AG04449 (cell line): ENCODE data around the gene TBC1D5.

Experiments used
- CTCF ChIA-PET: fragments of 350-600 bp; formaldehyde crosslinking; extraction: SDS; loops from one replicate; lab custom pipeline; 2021; ENCODE audit warnings: antibody characterized with exemption; lab: Yijun Ruan, JAX
- POLR2A ChIA-PET: fragments of 400-600, 350-600 bp; formaldehyde crosslinking; extraction: SDS; loops from one replicate; lab custom pipeline; 2020; ENCODE audit warnings: antibody characterized with exemption, inconsistent platforms; lab: Yijun Ruan, JAX
- DNase-seq: peaks from one replicate; pipeline ENCODE4 v3.0.0-alpha.2; 2010; ENCODE audit warnings: low read depth, low spot score
- H3K4me3 ChIP-seq: 2 replicates; pipeline ENCODE4 v1.5.1; 2011; ENCODE audit warnings: low read depth, mild to moderate bottlenecking, control low read depth, low read length
- TF ChIP-seq, protein P1 (sequence below): IDR thresholded peaks from one replicate; pipeline ENCODE4 v1.5.1; 2011; ENCODE audit warnings: mild to moderate bottlenecking, moderate library complexity, low read length, control low read depth, inconsistent platforms; ENCODE audit not compliant: insufficient read depth; ENCODE audit errors: missing control alignments

TBC1D5 gene

DNA sequence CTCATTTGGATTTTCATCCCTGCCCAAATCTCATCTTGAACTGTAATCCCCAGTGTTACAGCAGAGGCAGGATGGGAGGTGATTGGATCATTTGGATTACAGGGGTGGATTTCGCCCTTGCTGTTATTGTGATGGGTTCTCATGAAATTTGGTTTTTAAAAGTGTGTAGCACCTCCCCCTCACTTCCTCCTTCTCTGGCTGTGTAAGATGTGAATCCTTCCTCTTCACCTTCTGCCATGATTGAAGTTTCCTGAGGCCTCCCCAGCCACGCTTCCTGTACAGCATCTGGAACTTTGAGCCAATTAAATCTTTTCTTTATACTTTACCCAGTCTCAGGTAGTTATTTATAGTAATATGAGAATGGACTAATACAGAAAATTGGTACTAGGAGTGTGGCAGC lies 540.9 kb downstream of the TBC1D5 start:
- TF ChIP-seq, protein P1, sequence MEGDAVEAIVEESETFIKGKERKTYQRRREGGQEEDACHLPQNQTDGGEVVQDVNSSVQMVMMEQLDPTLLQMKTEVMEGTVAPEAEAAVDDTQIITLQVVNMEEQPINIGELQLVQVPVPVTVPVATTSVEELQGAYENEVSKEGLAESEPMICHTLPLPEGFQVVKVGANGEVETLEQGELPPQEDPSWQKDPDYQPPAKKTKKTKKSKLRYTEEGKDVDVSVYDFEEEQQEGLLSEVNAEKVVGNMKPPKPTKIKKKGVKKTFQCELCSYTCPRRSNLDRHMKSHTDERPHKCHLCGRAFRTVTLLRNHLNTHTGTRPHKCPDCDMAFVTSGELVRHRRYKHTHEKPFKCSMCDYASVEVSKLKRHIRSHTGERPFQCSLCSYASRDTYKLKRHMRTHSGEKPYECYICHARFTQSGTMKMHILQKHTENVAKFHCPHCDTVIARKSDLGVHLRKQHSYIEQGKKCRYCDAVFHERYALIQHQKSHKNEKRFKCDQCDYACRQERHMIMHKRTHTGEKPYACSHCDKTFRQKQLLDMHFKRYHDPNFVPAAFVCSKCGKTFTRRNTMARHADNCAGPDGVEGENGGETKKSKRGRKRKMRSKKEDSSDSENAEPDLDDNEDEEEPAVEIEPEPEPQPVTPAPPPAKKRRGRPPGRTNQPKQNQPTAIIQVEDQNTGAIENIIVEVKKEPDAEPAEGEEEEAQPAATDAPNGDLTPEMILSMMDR, result no peak
- CTCF ChIA-PET, result no interaction called here
- POLR2A ChIA-PET, result no interaction called here
- H3K4me3 ChIP-seq, result no peak overlapping the region
- no peak for DNase-seq

DNA sequence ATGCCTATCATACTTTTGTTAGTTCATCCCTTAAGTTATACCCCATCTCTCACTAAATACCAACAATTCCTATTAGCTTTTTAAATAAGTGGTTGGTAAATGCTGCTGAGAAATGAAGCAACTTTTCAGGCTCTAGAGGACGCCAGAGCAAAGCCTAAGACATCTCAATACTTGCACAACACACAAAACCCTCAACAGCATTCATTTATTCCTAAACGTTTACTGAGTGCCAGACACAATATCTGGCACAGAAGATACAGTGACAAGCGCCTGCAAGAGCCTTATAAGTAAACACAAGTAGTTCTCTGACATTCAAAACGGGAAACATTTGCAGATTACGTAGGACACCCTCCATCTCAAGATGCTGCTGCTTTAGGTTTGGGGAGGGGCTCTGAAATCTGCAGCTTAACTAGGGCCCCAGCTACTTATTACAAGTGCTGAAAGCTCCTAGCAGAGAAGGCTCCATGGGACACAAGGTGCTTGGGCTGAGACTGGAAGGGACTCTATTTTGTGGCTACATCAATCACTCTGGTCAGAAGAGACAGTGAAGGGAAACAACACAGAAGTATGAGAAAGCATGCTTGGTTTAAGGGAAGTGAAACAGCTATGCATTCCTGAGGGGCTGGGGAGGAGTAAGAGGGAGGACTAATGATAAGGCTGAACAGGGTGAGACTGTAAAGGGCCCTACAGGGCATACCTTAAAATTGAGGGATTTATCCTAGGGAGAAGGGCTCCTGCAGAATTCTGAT lies 546.4 kb downstream of the TBC1D5 start:
- ChIA-PET POLR2A (no interaction called here), CTCF (interaction anchor here (0.9 to 2.2 kb wide), 5 partner anchors 11 to 595 kb away, joined by 3 to 7 read pairs (median 4); no protein-coding TSS in a partner anchor)
- no peak overlapping the region for H3K4me3 ChIP-seq
- DNase-seq, result no peak
- TF ChIP-seq, protein P1, result no peak

DNA sequence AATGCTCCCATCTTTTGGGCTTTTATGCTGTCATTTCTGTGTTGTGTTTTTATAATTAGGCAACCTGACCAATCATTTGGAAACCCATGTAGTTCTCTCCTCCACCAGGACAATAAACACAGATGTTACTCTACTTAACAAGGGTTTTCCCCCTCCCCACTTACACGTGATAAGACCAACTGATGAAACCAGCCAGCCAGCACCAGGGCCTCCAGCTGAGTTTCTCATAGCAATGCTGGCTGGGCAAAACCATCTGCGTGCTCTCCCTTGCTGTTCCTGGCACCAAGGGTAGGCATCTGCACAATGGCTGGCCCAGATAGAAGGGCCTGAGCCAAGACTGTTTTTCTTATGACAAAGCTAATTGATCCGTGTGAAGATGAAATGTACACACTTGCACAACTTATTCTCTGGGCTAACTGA lies 547.2 kb downstream of the TBC1D5 start:
- DNase-seq, result no peak
- ChIA-PET CTCF (interaction anchor here (0.9 to 2.2 kb wide), 4 partner anchors 11 to 594 kb away, joined by 3 to 7 read pairs (median 6); no protein-coding TSS in a partner anchor), POLR2A (no interaction called here)
- TF ChIP-seq, protein P1, result no peak
- H3K4me3 ChIP-seq, result no peak overlapping the region

DNA sequence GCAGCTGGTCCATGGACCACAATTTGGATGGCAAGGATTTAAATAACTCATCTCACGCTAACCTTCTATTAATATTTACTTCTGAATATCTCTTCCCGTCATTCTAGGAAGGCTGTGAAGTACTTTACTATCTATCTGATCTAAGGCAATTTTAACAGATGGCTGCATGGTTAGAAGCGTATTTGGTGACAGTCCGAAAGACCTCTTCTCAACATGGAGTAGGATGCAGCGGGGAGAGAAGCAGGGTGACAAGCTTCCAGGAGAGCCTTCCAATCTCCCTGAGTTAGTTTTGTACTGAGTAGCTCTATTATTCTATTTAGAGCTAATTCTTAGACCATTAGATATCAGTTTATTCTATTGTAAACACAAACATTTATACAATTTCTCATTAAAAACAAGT lies 548.3 kb downstream of the TBC1D5 start:
- DNase-seq, result no peak
- TF ChIP-seq, protein P1, result no peak
- POLR2A ChIA-PET, result no interaction called here
- H3K4me3 ChIP-seq, result no peak overlapping the region
- CTCF ChIA-PET, result interaction anchor here (0.6 to 1.2 kb wide), 2 partner anchors 8 to 14 kb away, joined by 3 read pairs; no protein-coding TSS in a partner anchor

DNA sequence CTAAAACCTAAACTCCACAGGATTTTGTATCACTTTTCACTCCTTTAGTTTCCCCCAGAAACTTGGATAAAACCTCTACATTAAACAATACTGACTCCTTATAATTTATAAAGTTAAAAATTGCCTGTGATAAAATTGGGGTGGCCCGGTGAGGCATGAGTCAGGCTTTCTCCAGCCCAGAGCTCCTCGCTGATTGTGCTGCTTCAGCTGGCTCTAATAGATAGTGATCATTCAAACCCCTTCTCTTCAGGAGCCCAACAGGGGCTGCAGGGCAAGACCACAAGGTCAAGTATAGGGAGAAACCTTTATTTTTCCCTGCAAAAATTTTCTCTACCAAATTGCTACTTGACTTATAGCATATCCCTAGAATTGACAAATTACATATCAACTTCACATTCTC lies 549.4 kb downstream of the TBC1D5 start:
- ChIA-PET POLR2A (no interaction called here), CTCF (no interaction called here)
- no peak overlapping the region for H3K4me3 ChIP-seq
- TF ChIP-seq, protein P1, result no peak
- no peak for DNase-seq

DNA sequence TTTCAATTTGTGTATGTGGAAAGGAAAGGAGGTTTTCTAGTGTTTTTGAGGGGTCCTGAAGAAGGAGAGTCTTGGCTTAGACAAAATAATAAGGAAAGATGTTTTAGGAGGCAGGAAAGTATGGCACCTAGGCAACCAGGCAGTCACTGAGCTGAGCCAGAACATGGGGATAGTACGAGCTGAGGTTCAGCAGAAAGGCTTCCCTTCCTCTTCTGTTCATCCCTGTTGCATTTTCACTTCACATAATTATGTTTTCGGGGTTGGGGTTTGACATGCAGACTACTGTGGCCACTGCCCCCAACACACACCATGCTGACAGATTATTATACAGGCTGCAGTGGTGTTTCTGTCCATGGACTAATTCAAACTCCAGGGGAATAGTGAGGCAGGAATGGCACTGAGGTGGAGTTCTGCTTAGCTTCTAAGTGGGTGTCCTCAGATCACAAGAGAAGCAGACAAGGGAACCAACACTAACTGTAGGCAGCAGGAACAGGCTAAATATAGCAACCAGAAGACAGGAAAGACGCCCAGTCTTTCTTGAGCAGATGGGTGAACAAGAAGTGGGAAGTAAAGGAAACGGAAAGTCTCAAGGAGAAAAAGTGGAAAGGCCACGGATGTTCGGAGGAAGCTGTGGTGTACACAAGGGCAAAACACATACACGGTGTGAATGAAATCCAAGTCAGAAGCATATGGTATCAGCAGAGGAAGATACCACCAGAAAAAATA lies 551.9 kb downstream of the TBC1D5 start:
- H3K4me3 ChIP-seq, result no peak overlapping the region
- CTCF ChIA-PET, result interaction anchor here (1.1 kb wide), 1 partner anchor 10 kb away, joined by 3 read pairs; no protein-coding TSS in a partner anchor
- POLR2A ChIA-PET, result no interaction called here
- TF ChIP-seq, protein P1, result no peak
- no peak for DNase-seq
